ENCODE data around the gene NPVF. TPM values are rescaled to one million over a fixed set of nuclear protein-coding genes. Genes with fewer than 3 reads are reported as not detected.

The NPVF gene
- polyA plus RNA-seq, 2 donors = not detected

DNA sequence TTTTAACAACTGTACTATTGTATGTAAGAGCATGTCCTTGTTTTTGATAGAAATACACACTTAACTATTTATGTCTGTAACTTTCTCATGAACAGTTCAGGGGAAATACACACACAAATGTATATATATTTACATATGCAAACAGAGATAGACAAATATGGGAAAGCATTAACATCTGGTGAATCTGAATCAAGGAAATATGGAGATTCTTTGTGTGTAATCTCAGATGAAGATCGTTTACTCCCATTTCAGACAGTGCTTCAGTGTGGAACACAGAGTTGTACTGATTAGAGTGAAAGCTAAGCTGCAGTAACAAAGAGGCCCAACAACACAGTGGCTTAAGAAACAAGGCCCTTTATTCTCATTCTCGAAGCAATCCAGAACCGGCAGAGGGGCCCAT, 26.3 kb upstream of the NPVF start:
- H3K4me3 ChIP-seq (ENCODE audit: low read depth in 1 of 2, low read length in 2 of 2) = no peak overlapping the region

DNA sequence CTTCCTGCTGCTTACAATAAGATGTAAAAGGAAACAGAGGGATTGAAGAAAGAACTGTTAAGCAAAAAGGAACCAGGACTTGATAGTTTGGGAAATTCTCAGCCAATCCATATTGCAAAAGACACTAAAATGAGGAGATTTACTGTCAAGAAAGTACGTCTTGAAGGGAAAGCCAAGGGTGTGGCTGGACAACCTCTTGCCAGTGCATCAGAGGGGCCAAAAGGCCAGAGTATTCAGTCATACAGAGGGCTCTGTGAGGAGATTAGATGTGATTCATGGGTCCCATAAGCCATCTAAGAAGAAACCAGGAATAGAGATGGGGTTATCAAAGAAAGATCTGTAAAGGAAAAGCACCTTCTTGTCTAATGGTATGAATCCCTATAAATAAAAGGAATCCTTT, 25.4 kb upstream of the NPVF start:
- WGBS, 2 donors = 73 to 74% methylated on average over 1 of the region's 1 CpG

More for the DNA sequence above, 26.3 kb upstream of the NPVF start:
- H3K27ac ChIP-seq (ENCODE audit: low read depth in 2 of 2, low read length in 1 of 2) = no peak overlapping the region
- WGBS, 2 donors = 87 to 94% methylated on average over 3 of the region's 3 CpGs
- H3K36me3 ChIP-seq (ENCODE audit: control insufficient read depth in 2 of 2, insufficient read depth in 2 of 2, low read length in 1 of 2) = no peaks in the 10 kb centered on the region
- no peaks in the 10 kb centered on the region for H3K9me3 ChIP-seq (ENCODE audit: control insufficient read depth in 2 of 2, insufficient read depth in 1 of 2, low read depth in 1 of 2, low read length in 1 of 2)
- H3K4me1 ChIP-seq (ENCODE audit: control insufficient read depth in 2 of 2, insufficient read depth in 2 of 2, low read length in 1 of 2) = no peaks in the 10 kb centered on the region
- no peaks in the 10 kb centered on the region for H3K27me3 ChIP-seq (ENCODE audit: control insufficient read depth in 1 of 2, insufficient read depth in 2 of 2, low read length in 2 of 2)

DNA sequence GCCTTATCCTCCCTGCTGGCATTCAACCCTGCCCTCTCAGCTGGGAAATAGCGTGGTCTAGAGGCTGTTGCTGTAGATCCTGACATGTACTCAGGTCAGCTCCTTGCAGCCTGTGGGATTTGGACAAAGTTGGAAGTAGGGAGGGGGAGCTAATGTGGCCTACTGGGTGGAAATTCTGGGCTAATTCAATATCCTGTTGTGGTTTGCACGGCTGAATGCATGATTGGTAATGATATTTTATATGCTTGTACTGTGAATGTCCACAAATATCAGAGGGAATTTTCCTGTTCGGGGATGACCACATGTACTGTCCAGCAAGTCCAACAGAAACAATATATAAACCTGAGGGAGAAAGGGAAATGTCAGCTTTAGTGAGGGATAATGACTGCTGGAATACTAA, 22.1 kb upstream of the NPVF start:
- H3K27ac ChIP-seq (ENCODE audit: low read depth in 2 of 2, low read length in 1 of 2) = no peak overlapping the region

More for the DNA sequence above, 25.4 kb upstream of the NPVF start:
- Histone ChIP-seq H3K4me1 (ENCODE audit: control insufficient read depth in 2 of 2, insufficient read depth in 2 of 2, low read length in 1 of 2) (no peaks in the 10 kb centered on the region), H3K9me3 (ENCODE audit: control insufficient read depth in 2 of 2, insufficient read depth in 1 of 2, low read depth in 1 of 2, low read length in 1 of 2) (no peaks in the 10 kb centered on the region), H3K36me3 (ENCODE audit: control insufficient read depth in 2 of 2, insufficient read depth in 2 of 2, low read length in 1 of 2) (no peaks in the 10 kb centered on the region), H3K27ac (ENCODE audit: low read depth in 2 of 2, low read length in 1 of 2) (no peak overlapping the region), H3K27me3 (ENCODE audit: control insufficient read depth in 1 of 2, insufficient read depth in 2 of 2, low read length in 2 of 2) (no peaks in the 10 kb centered on the region), H3K4me3 (ENCODE audit: low read depth in 1 of 2, low read length in 2 of 2) (no peak overlapping the region)

DNA sequence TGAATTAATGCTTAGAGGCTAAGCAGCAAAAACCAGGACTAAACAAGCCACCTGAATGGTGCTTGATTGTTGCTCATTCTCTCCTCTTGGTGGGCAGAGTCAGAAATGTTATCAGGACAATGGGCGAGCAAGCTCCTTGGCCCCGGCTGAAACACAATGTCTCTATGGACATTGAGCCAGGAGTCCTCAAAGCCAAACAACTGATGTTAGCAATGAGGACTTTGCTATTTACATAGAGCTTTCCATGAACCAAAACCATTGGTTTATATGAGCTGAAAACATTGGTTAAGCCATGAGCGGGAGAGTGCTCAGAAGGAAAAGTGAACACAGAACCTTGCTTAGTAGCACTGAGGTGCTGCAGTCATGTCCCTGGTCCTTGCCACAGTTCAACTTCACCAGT, 21.5 kb upstream of the NPVF start:
- H3K9me3 ChIP-seq (ENCODE audit: control insufficient read depth in 2 of 2, insufficient read depth in 1 of 2, low read depth in 1 of 2, low read length in 1 of 2) = no peaks in the 10 kb centered on the region
- no peak overlapping the region for H3K27ac ChIP-seq (ENCODE audit: low read depth in 2 of 2, low read length in 1 of 2)
- no peaks in the 10 kb centered on the region for H3K27me3 ChIP-seq (ENCODE audit: control insufficient read depth in 1 of 2, insufficient read depth in 2 of 2, low read length in 2 of 2)
- 86 to 90% methylated on average over 3 of the region's 3 CpGs for WGBS, 2 donors
- no peaks in the 10 kb centered on the region for H3K4me1 ChIP-seq (ENCODE audit: control insufficient read depth in 2 of 2, insufficient read depth in 2 of 2, low read length in 1 of 2)
- H3K4me3 ChIP-seq (ENCODE audit: low read depth in 1 of 2, low read length in 2 of 2) = no peak overlapping the region
- no peaks in the 10 kb centered on the region for H3K36me3 ChIP-seq (ENCODE audit: control insufficient read depth in 2 of 2, insufficient read depth in 2 of 2, low read length in 1 of 2)

More for the DNA sequence above, 22.1 kb upstream of the NPVF start:
- H3K36me3 ChIP-seq (ENCODE audit: control insufficient read depth in 2 of 2, insufficient read depth in 2 of 2, low read length in 1 of 2) = no peaks in the 10 kb centered on the region
- 73 to 79% methylated on average over 3 of the region's 3 CpGs for WGBS, 2 donors
- no peaks in the 10 kb centered on the region for H3K27me3 ChIP-seq (ENCODE audit: control insufficient read depth in 1 of 2, insufficient read depth in 2 of 2, low read length in 2 of 2)
- no peaks in the 10 kb centered on the region for H3K4me1 ChIP-seq (ENCODE audit: control insufficient read depth in 2 of 2, insufficient read depth in 2 of 2, low read length in 1 of 2)
- no peak overlapping the region for H3K4me3 ChIP-seq (ENCODE audit: low read depth in 1 of 2, low read length in 2 of 2)
- no peaks in the 10 kb centered on the region for H3K9me3 ChIP-seq (ENCODE audit: control insufficient read depth in 2 of 2, insufficient read depth in 1 of 2, low read depth in 1 of 2, low read length in 1 of 2)

DNA sequence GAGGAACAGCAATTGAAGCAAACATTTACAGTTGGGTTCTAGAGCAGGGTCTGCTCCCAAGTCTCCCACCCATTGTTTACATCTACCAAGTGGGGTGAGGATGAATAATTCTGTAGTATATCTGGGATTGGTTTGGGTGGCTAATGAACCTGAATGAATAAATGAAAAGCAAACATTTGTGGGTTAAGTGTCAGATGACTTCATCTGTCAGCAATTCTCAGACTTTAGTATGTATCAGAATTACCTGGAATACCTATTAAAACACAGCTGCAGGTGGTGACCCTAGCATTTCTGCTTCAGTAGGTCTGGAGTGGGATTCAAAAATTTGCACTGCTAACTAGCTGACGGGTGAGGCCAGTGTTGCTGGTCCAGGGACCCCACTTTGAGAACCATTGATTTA, 18.0 kb upstream of the NPVF start:
- H3K27ac ChIP-seq (ENCODE audit: low read depth in 2 of 2, low read length in 1 of 2) = no peak overlapping the region
- WGBS, 2 donors = 89 to 93% methylated on average over 1 of the region's 1 CpG
- H3K9me3 ChIP-seq (ENCODE audit: control insufficient read depth in 2 of 2, insufficient read depth in 1 of 2, low read depth in 1 of 2, low read length in 1 of 2) = no peaks in the 10 kb centered on the region
- no peak overlapping the region for H3K4me3 ChIP-seq (ENCODE audit: low read depth in 1 of 2, low read length in 2 of 2)
- H3K4me1 ChIP-seq (ENCODE audit: control insufficient read depth in 2 of 2, insufficient read depth in 2 of 2, low read length in 1 of 2) = no peaks in the 10 kb centered on the region
- H3K36me3 ChIP-seq (ENCODE audit: control insufficient read depth in 2 of 2, insufficient read depth in 2 of 2, low read length in 1 of 2) = no peaks in the 10 kb centered on the region
- H3K27me3 ChIP-seq (ENCODE audit: control insufficient read depth in 1 of 2, insufficient read depth in 2 of 2, low read length in 2 of 2) = no peaks in the 10 kb centered on the region

DNA sequence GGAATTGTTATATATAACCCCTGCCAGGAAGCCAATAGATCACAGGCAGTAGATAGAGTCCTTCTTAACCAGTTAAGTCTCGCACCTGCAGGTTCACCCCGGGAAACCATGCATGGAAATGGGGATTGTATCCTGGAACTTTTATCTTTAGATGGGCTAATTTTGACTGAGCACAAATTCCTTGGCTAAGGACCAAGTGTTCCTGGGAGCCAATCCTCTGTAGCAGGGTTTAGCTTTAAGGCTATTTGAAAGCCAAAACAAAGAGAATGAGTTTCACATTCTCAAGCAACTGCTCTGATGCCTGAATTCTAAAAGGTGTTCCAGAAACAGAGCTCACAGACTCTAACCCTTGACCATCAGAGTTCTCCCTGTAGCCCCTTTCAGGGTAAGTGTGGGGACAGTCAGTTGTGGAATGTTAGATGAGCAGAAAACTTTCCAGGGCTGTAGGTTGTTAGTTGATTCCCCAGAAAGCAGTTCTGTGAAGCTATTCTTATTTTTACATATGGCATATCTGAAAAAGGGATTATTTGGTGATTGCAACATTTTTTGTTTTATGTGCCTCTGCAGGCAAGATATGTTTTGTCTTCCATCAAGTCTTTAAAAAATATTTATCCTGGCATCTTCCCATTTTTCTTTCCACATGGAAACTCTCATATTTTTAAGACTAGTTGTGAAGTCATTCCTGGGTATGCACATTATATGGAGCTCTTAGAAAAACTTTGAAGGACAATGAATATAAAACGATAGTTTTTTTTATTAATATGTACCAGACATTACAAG, 16.2 kb upstream of the NPVF start:
- no peaks in the 10 kb centered on the region for H3K9me3 ChIP-seq (ENCODE audit: control insufficient read depth in 2 of 2, insufficient read depth in 1 of 2, low read depth in 1 of 2, low read length in 1 of 2)
- no peaks in the 10 kb centered on the region for H3K27me3 ChIP-seq (ENCODE audit: control insufficient read depth in 1 of 2, insufficient read depth in 2 of 2, low read length in 2 of 2)
- H3K36me3 ChIP-seq (ENCODE audit: control insufficient read depth in 2 of 2, insufficient read depth in 2 of 2, low read length in 1 of 2) = no peaks in the 10 kb centered on the region
- no peak overlapping the region for H3K27ac ChIP-seq (ENCODE audit: low read depth in 2 of 2, low read length in 1 of 2)
- WGBS, 2 donors = 41 to 50% methylated on average over 3 of the region's 3 CpGs
- no peak overlapping the region for H3K4me3 ChIP-seq (ENCODE audit: low read depth in 1 of 2, low read length in 2 of 2)
- H3K4me1 ChIP-seq (ENCODE audit: control insufficient read depth in 2 of 2, insufficient read depth in 2 of 2, low read length in 1 of 2) = no peaks in the 10 kb centered on the region

DNA sequence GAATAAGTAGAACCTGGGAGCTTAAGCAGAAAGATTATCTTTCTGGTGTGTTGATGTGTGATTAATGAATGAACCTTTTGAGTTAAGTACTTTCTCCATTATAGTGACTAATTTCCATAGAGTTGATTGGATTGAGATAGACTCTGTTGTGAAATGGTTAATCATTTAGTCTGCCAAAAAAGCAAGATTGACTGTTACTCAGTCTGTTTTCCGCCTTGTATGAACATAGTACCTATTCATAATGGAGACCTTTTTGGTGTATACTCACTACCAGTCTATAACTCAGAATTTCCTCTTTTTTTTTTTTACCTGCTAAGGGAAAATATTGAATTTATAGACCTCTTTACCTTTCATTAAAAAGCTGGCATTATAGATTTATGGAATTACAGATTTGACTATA, 14.4 kb upstream of the NPVF start:
- WGBS, 2 donors = 88 to 90% methylated on average over 1 of the region's 1 CpG
- no peaks in the 10 kb centered on the region for H3K27me3 ChIP-seq (ENCODE audit: control insufficient read depth in 1 of 2, insufficient read depth in 2 of 2, low read length in 2 of 2)
- no peak overlapping the region for H3K4me3 ChIP-seq (ENCODE audit: low read depth in 1 of 2, low read length in 2 of 2)
- no peaks in the 10 kb centered on the region for H3K9me3 ChIP-seq (ENCODE audit: control insufficient read depth in 2 of 2, insufficient read depth in 1 of 2, low read depth in 1 of 2, low read length in 1 of 2)
- no peaks in the 10 kb centered on the region for H3K4me1 ChIP-seq (ENCODE audit: control insufficient read depth in 2 of 2, insufficient read depth in 2 of 2, low read length in 1 of 2)
- no peak overlapping the region for H3K27ac ChIP-seq (ENCODE audit: low read depth in 2 of 2, low read length in 1 of 2)
- no peaks in the 10 kb centered on the region for H3K36me3 ChIP-seq (ENCODE audit: control insufficient read depth in 2 of 2, insufficient read depth in 2 of 2, low read length in 1 of 2)

DNA sequence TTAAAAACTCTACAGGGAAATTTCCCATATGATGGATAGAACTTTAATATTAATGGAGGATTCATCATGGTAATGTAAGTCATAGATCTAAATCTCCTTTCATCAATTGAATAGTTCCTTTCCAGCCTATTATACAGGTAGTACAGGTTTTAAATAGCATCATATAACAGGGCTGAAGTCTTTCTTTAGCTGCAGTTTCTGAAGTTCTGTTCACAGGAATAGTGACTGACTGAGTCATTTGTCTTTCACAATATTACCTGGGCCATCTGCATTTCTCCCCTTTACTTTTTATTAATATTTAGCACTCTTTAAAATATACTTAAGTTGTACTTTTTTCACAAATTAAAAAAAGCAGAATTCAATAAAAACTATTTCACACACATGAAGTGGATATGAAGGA, 12.6 kb upstream of the NPVF start:
- Histone ChIP-seq H3K36me3 (ENCODE audit: control insufficient read depth in 2 of 2, insufficient read depth in 2 of 2, low read length in 1 of 2) (no peaks in the 10 kb centered on the region), H3K27ac (ENCODE audit: low read depth in 2 of 2, low read length in 1 of 2) (no peak overlapping the region), H3K4me3 (ENCODE audit: low read depth in 1 of 2, low read length in 2 of 2) (no peak overlapping the region), H3K27me3 (ENCODE audit: control insufficient read depth in 1 of 2, insufficient read depth in 2 of 2, low read length in 2 of 2) (no peaks in the 10 kb centered on the region), H3K4me1 (ENCODE audit: control insufficient read depth in 2 of 2, insufficient read depth in 2 of 2, low read length in 1 of 2) (no peaks in the 10 kb centered on the region), H3K9me3 (ENCODE audit: control insufficient read depth in 2 of 2, insufficient read depth in 1 of 2, low read depth in 1 of 2, low read length in 1 of 2) (no peaks in the 10 kb centered on the region)

DNA sequence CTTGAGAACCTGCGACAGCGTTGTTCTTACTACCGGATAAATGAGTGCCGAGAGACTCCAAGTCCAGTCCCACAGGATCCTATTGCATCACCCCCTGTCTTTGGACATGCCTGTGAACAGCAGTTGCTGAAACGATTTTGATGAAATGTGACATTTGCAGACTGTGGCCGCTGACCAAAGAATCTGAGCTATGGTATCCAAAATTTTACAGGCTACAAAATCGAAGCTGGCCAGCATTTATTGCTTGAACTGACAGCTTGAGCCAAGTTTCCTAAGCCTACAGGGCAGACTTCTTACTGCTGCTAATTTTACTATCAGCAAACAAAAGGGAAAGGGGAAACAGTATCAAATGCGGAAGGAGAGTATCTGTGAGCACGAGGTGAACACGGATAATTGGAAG, 12.1 kb upstream of the NPVF start:
- no peak overlapping the region for H3K27ac ChIP-seq (ENCODE audit: low read depth in 2 of 2, low read length in 1 of 2)
- no peaks in the 10 kb centered on the region for H3K27me3 ChIP-seq (ENCODE audit: control insufficient read depth in 1 of 2, insufficient read depth in 2 of 2, low read length in 2 of 2)
- no peaks in the 10 kb centered on the region for H3K9me3 ChIP-seq (ENCODE audit: control insufficient read depth in 2 of 2, insufficient read depth in 1 of 2, low read depth in 1 of 2, low read length in 1 of 2)
- no peaks in the 10 kb centered on the region for H3K36me3 ChIP-seq (ENCODE audit: control insufficient read depth in 2 of 2, insufficient read depth in 2 of 2, low read length in 1 of 2)
- H3K4me3 ChIP-seq (ENCODE audit: low read depth in 1 of 2, low read length in 2 of 2) = no peak overlapping the region
- 67 to 71% methylated on average over 10 of the region's 10 CpGs for WGBS, 2 donors
- no peaks in the 10 kb centered on the region for H3K4me1 ChIP-seq (ENCODE audit: control insufficient read depth in 2 of 2, insufficient read depth in 2 of 2, low read length in 1 of 2)

DNA sequence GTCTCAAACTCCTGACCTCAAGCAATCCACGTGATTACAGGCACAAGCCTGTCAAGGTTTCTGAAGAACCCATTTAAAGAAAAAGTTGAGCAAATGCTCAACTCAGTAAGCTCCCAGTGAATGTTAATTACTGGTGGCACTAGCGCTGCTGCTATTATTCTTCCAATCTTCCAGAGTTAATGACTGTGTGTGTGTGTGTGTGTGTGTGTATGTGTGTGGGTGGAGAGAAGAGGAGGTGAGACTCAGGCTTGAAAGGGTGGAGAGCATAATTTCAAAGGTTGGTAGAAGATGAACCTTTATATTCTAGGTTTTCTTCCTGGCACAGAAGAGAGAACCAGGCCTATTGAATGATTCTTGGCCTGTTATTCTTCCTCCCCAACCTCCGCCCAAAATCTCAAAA, 11.6 kb upstream of the NPVF start:
- Histone ChIP-seq H3K27ac (ENCODE audit: low read depth in 2 of 2, low read length in 1 of 2) (no peak overlapping the region), H3K4me1 (ENCODE audit: control insufficient read depth in 2 of 2, insufficient read depth in 2 of 2, low read length in 1 of 2) (no peaks in the 10 kb centered on the region), H3K27me3 (ENCODE audit: control insufficient read depth in 1 of 2, insufficient read depth in 2 of 2, low read length in 2 of 2) (no peaks in the 10 kb centered on the region), H3K9me3 (ENCODE audit: control insufficient read depth in 2 of 2, insufficient read depth in 1 of 2, low read depth in 1 of 2, low read length in 1 of 2) (no peaks in the 10 kb centered on the region), H3K36me3 (ENCODE audit: control insufficient read depth in 2 of 2, insufficient read depth in 2 of 2, low read length in 1 of 2) (no peaks in the 10 kb centered on the region), H3K4me3 (ENCODE audit: low read depth in 1 of 2, low read length in 2 of 2) (no peak overlapping the region)
- WGBS, 2 donors = 78 to 88% methylated on average over 3 of the region's 3 CpGs

All from esophagus (tissue), 2 donors.